Epidermal melanocyte (primary cell): Measurements from ENCODE around the gene ZNF524.
"Not testable (repeated sequence)": the region's sequence is repeated elsewhere in the genome, so short reads cannot be mapped to it uniquely, and the experiment has no call there.

Experiments used
- DNase-seq: peaks from one replicate; pipeline ENCODE4 v3.0.0; 2011; ENCODE audit warnings: low spot score; ENCODE audit not compliant: insufficient read length

Gene ZNF524

GRCh38 chr19:55581145-55581822 lies 18.8 kb upstream of the ZNF524 start:
- no peak for DNase-seq

- no peak for DNase-seq
These were observed 18.3 kb upstream of the ZNF524 start for GRCh38 chr19:55581823-55582223.

- not testable (repeated sequence) for DNase-seq
These were observed 17.8 kb upstream of the ZNF524 start for GRCh38 chr19:55582284-55582683.

GRCh38 chr19:55583897-55584296 lies 16.2 kb upstream of the ZNF524 start:
- DNase-seq = not testable (repeated sequence)

GRCh38 chr19:55584871-55585270 lies 15.2 kb upstream of the ZNF524 start:
- no peak for DNase-seq

GRCh38 chr19:55585658-55586339 lies 14.3 kb upstream of the ZNF524 start:
- peak; percentile 77 for DNase-seq

GRCh38 chr19:55586976-55587668 lies 13.0 kb upstream of the ZNF524 start:
- peak; percentile 97 for DNase-seq

GRCh38 chr19:55588738-55589137 lies 11.3 kb upstream of the ZNF524 start:
- no peak for DNase-seq

- no peak for DNase-seq
These were observed 10.0 kb upstream of the ZNF524 start for GRCh38 chr19:55590109-55590508.

GRCh38 chr19:55590617-55591016 lies 9.5 kb upstream of the ZNF524 start:
- no peak for DNase-seq

- DNase-seq = no peak
These were observed 8.5 kb upstream of the ZNF524 start for GRCh38 chr19:55591555-55591954.

- DNase-seq = no peak
These were observed 7.5 kb upstream of the ZNF524 start for GRCh38 chr19:55592391-55593090.

GRCh38 chr19:55593096-55593772 lies 6.9 kb upstream of the ZNF524 start:
- no peak for DNase-seq

GRCh38 chr19:55594996-55595545 lies 5.0 kb upstream of the ZNF524 start:
- no peak for DNase-seq

- no peak for DNase-seq
These were observed 3.8 kb upstream of the ZNF524 start for GRCh38 chr19:55596304-55596703.

GRCh38 chr19:55597501-55597921 lies 2.6 kb upstream of the ZNF524 start:
- DNase-seq = no peak

GRCh38 chr19:55598034-55598433 lies 2.1 kb upstream of the ZNF524 start:
- no peak for DNase-seq

- DNase-seq = peak; percentile 92
These were observed 1.2 kb upstream of the ZNF524 start for GRCh38 chr19:55598719-55599467.

GRCh38 chr19:55599468-55599841 lies 633 bp upstream of the ZNF524 start, which contains the start of gene FIZ1:
TSS of gene FIZ1 (minus strand) at chr19:55599517. CDS start at chr19:55597865, 1,652 bp downstream.
- peak; percentile 94 for DNase-seq

GRCh38 chr19:55600662-55601028 lies 557 bp downstream of the ZNF524 start:
- DNase-seq = no peak
